HEK293T (cell line): Measurements from ENCODE around the gene BPIFA2.

Experiments
- ARNT ChIP-seq: fragments of 450-650 bp; IDR thresholded peaks from 2 replicates; pipeline ENCODE4 v1.6.1; 2017; ENCODE audit warnings: mild to moderate bottlenecking
- BHLHE40 ChIP-seq: fragments of 450-650 bp; IDR thresholded peaks from 2 replicates; pipeline ENCODE4 v1.6.1; 2016; ENCODE audit warnings: mild to moderate bottlenecking, moderate library complexity, borderline replicate concordance
- ELF4 ChIP-seq: fragments of 450-650 bp; IDR thresholded peaks from 2 replicates; pipeline ENCODE4 v1.6.1; 2017; ENCODE audit warnings: antibody characterized with exemption
- FOXK2 ChIP-seq: fragments of 450-650 bp; IDR thresholded peaks from 2 replicates; pipeline ENCODE4 v1.6.1; 2016; ENCODE audit warnings: mild to moderate bottlenecking
- HDGF ChIP-seq: fragments of 450-650 bp; IDR thresholded peaks from 2 replicates; pipeline ENCODE4 v1.6.1; 2017; ENCODE audit warnings: antibody characterized with exemption, borderline replicate concordance
- LEF1 ChIP-seq: fragments of 450-650 bp; IDR thresholded peaks from 2 replicates; pipeline ENCODE4 v1.6.1; 2017; ENCODE audit warnings: mild to moderate bottlenecking, borderline replicate concordance
- SP1 ChIP-seq: fragments of 450-650 bp; IDR thresholded peaks from 2 replicates; pipeline ENCODE4 v1.6.1; 2017
- SUZ12 ChIP-seq: fragments of 450-650 bp; IDR thresholded peaks from 2 replicates; pipeline ENCODE4 v1.6.1; 2016; ENCODE audit warnings: mild to moderate bottlenecking
- TARDBP ChIP-seq: fragments of 450-650 bp; IDR thresholded peaks from 2 replicates; pipeline ENCODE4 v1.6.1; 2016

DNA sequence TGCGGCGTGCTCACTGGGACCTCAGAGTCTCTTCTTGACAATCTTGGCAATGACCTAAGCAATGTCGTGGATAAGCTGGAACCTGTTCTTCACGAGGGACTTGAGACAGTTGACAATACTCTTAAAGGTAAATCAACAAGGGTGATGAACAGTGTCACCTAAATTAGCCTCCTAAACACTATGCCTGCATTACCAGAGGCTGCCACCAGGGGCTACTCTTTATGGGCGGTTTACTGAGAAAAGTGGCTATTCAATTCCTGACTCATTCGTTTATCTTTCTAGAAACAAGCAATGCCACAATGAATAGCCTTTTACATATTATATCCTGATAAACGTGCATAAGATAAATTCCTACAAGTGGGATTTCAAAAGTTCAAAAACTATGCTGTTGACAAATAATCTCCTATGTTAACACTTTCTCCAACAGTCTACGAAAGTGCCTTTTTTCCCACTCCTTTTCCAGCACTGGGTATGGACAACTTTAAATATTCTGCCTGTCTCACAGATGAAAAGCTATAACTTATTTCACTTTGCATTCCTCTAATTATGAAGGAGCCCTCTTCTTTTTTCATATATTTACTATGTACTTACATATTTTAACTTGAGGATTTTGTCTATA lies 1.3 kb downstream of the BPIFA2 start:
- TF ChIP-seq FOXK2 = no peak
- no peak for TF ChIP-seq HDGF
- TF ChIP-seq ELF4 = no peak
- no peak for TF ChIP-seq SUZ12
- TF ChIP-seq ARNT = no peak
- no peak for TF ChIP-seq BHLHE40
- TF ChIP-seq LEF1 = no peak
- no peak for TF ChIP-seq TARDBP
- no peak for TF ChIP-seq SP1
